ENCODE measurements around the gene AMZ1. TPM values are rescaled to one million over a fixed set of nuclear protein-coding genes. Genes with fewer than 3 reads are reported as not detected.

The AMZ1 gene
- total and polyA plus RNA-seq, 2 donors (not counting 1 experiment from before 2014, with no cell fraction given) = 0.26 to 0.33 TPM

GRCh38 chr7:2701424-2701823 lies 13.4 kb downstream of the AMZ1 start:
- DNase-seq (ENCODE audit: low read depth in 2 of 2) = no peak

GRCh38 chr7:2701832-2702593 lies 14.0 kb downstream of the AMZ1 start:
- Histone ChIP-seq H3K4me3 (replicated peaks in 1 of 4; ENCODE audit: control extremely low read depth in 1 of 4, insufficient read depth in 1 of 4, low read depth in 3 of 4, low read length in 4 of 4) (no peak overlapping the region), H4K20me1 (ENCODE audit: control insufficient read depth, extremely low read depth, insufficient read depth, low read length) (no peaks in the 10 kb centered on the region), H3K27ac (ENCODE audit: insufficient read depth, low read length) (no peak overlapping the region), H3K36me3 (ENCODE audit: control insufficient read depth, insufficient read depth, low read length) (no peaks in the 10 kb centered on the region), H3K9me3 (ENCODE audit: control insufficient read depth, insufficient read depth, low read depth, low read length) (no peaks in the 10 kb centered on the region), H3K4me1 (ENCODE audit: control insufficient read depth, extremely low read depth, insufficient read depth, low read length) (peaks cover 3% of the 10 kb centered on the region), H3K9ac (ENCODE audit: insufficient read depth, low read length) (no peak overlapping the region), H3K27me3 (ENCODE audit: control insufficient read depth, insufficient read depth, low read length) (no peaks in the 10 kb centered on the region), H3K4me2 (ENCODE audit: extremely low read depth, insufficient read depth, low read length) (no peak overlapping the region), H3K79me2 (ENCODE audit: control insufficient read depth, insufficient read depth, low read length) (no peaks in the 10 kb centered on the region), H2AFZ (ENCODE audit: low read length) (no peak overlapping the region)
- DNase-seq (ENCODE audit: low read depth in 2 of 2) = peak in 1 of 2 donors; percentile 83
- no peak for TF ChIP-seq EZH2 (IDR thresholded peaks at IDR 0.05; ENCODE audit: low read length, missing control alignments)

More at GRCh38 chr7:2701424-2701823, 13.4 kb downstream of the AMZ1 start:
- no peaks in the 10 kb centered on the region for H3K27me3 ChIP-seq (ENCODE audit: control insufficient read depth, insufficient read depth, low read length)
- TF ChIP-seq CTCF (conservative IDR thresholded peaks at IDR 0.05 in 1 of 2, IDR thresholded peaks at IDR 0.05 in 1 of 2; ENCODE audit: low read depth in 1 of 2, low read length in 2 of 2) (no peak), EZH2 (IDR thresholded peaks at IDR 0.05; ENCODE audit: low read length, missing control alignments) (no peak)
- no peaks in the 10 kb centered on the region for H3K9me3 ChIP-seq (ENCODE audit: control insufficient read depth, insufficient read depth, low read depth, low read length)
- H3K4me1 ChIP-seq (ENCODE audit: control insufficient read depth, extremely low read depth, insufficient read depth, low read length) = peaks cover 3% of the 10 kb centered on the region
- no peaks in the 10 kb centered on the region for H3K79me2 ChIP-seq (ENCODE audit: control insufficient read depth, insufficient read depth, low read length)
- H2AFZ ChIP-seq (ENCODE audit: low read length) = no peak overlapping the region
- H3K27ac ChIP-seq (ENCODE audit: insufficient read depth, low read length) = no peak overlapping the region
- no peak overlapping the region for H3K4me3 ChIP-seq (replicated peaks in 1 of 4; ENCODE audit: control extremely low read depth in 1 of 4, insufficient read depth in 1 of 4, low read depth in 3 of 4, low read length in 4 of 4)
- H4K20me1 ChIP-seq (ENCODE audit: control insufficient read depth, extremely low read depth, insufficient read depth, low read length) = no peaks in the 10 kb centered on the region
- H3K36me3 ChIP-seq (ENCODE audit: control insufficient read depth, insufficient read depth, low read length) = no peaks in the 10 kb centered on the region
- H3K9ac ChIP-seq (ENCODE audit: insufficient read depth, low read length) = no peak overlapping the region
- no peak overlapping the region for H3K4me2 ChIP-seq (ENCODE audit: extremely low read depth, insufficient read depth, low read length)

GRCh38 chr7:2702594-2702957 lies 14.6 kb downstream of the AMZ1 start:
- no peaks in the 10 kb centered on the region for H4K20me1 ChIP-seq (ENCODE audit: control insufficient read depth, extremely low read depth, insufficient read depth, low read length)
- no peak overlapping the region for H3K4me2 ChIP-seq (ENCODE audit: extremely low read depth, insufficient read depth, low read length)
- H2AFZ ChIP-seq (ENCODE audit: low read length) = no peak overlapping the region
- H3K9ac ChIP-seq (ENCODE audit: insufficient read depth, low read length) = no peak overlapping the region
- H3K4me3 ChIP-seq (replicated peaks in 1 of 4; ENCODE audit: control extremely low read depth in 1 of 4, insufficient read depth in 1 of 4, low read depth in 3 of 4, low read length in 4 of 4) = no peak overlapping the region
- no peak for TF ChIP-seq CTCF (conservative IDR thresholded peaks at IDR 0.05 in 1 of 2, IDR thresholded peaks at IDR 0.05 in 1 of 2; ENCODE audit: low read depth in 1 of 2, low read length in 2 of 2)
- TF ChIP-seq EZH2 (IDR thresholded peaks at IDR 0.05; ENCODE audit: low read length, missing control alignments) = no peak
- peaks cover 3% of the 10 kb centered on the region for H3K4me1 ChIP-seq (ENCODE audit: control insufficient read depth, extremely low read depth, insufficient read depth, low read length)
- no peak overlapping the region for H3K27ac ChIP-seq (ENCODE audit: insufficient read depth, low read length)
- H3K9me3 ChIP-seq (ENCODE audit: control insufficient read depth, insufficient read depth, low read depth, low read length) = no peaks in the 10 kb centered on the region
- no peaks in the 10 kb centered on the region for H3K36me3 ChIP-seq (ENCODE audit: control insufficient read depth, insufficient read depth, low read length)
- DNase-seq (ENCODE audit: low read depth in 2 of 2) = no peak
- no peaks in the 10 kb centered on the region for H3K27me3 ChIP-seq (ENCODE audit: control insufficient read depth, insufficient read depth, low read length)
- no peaks in the 10 kb centered on the region for H3K79me2 ChIP-seq (ENCODE audit: control insufficient read depth, insufficient read depth, low read length)
